GM23338 (cell line): ENCODE data around the gene CCDC70. TPM values are rescaled to one million over a fixed set of nuclear protein-coding genes. Genes with fewer than 3 reads are reported as not detected.

Experiments used
- ATAC-seq: fragments of 200-7000 bp; cut with Tn5 transposase; 3 replicates; pipeline ENCODE4 v1.9.1; 2020
- DNase-seq: peaks from one replicate; pipeline ENCODE4 v3.0.0-alpha.2; 2015; ENCODE audit warnings: low spot score
- H2AFZ ChIP-seq: fragments of 200-600 bp; sonication (generic); 2 replicates; pipeline ENCODE4 v1.8.0; 2016; ENCODE audit warnings: antibody characterized with exemption, mild to moderate bottlenecking, moderate library complexity
- H3F3A ChIP-seq: fragments of 200-600 bp; sonication (generic); replicated peaks from 2 replicates; pipeline ENCODE4 v1.8.0; 2017; ENCODE audit warnings: antibody characterized with exemption, mixed run types, low read depth
- H3K27ac ChIP-seq: fragments of 200-600 bp; sonication (generic); 2 replicates; pipeline ENCODE4 v1.6.1; 2016; ENCODE audit warnings: low read depth
- H3K27me3 ChIP-seq: fragments of 200-600 bp; sonication (generic); 2 replicates; pipeline ENCODE4 v1.8.0; 2016; ENCODE audit warnings: mild to moderate bottlenecking, mixed run types, moderate library complexity; ENCODE audit not compliant: insufficient read depth
- H3K36me3 ChIP-seq: fragments of 200-600 bp; sonication (generic); 2 replicates; pipeline ENCODE4 v1.8.0; 2016; ENCODE audit warnings: mild to moderate bottlenecking; ENCODE audit not compliant: insufficient read depth
- H3K4me1 ChIP-seq: fragments of 200-600 bp; sonication (generic); 2 replicates; pipeline ENCODE4 v1.8.0; 2016; ENCODE audit warnings: mild to moderate bottlenecking, moderate library complexity; ENCODE audit not compliant: insufficient read depth
- H3K4me2 ChIP-seq: fragments of 200-600 bp; sonication (generic); 2 replicates; pipeline ENCODE4 v1.7.1; 2017; ENCODE audit warnings: mixed run types
- H3K4me3 ChIP-seq: fragments of 200-600 bp; sonication (generic); 2 replicates; pipeline ENCODE4 v1.6.1; 2016; ENCODE audit warnings: mixed run types
- H3K79me2 ChIP-seq: fragments of 200-600 bp; sonication (generic); replicated peaks from 2 replicates; pipeline ENCODE4 v1.8.0; 2017; ENCODE audit warnings: mild to moderate bottlenecking; ENCODE audit not compliant: insufficient read depth
- H3K9me2 ChIP-seq: fragments of 200-600 bp; sonication (generic); 2 replicates; pipeline ENCODE4 v1.8.0; 2017; ENCODE audit not compliant: insufficient read depth
- H4K20me1 ChIP-seq: fragments of 200-600 bp; sonication (generic); replicated peaks from 2 replicates; pipeline ENCODE4 v1.8.0; 2017; ENCODE audit warnings: mild to moderate bottlenecking; ENCODE audit not compliant: insufficient read depth
- H3K27ac Mint-ChIP-seq: 2 replicates; pipeline ENCODE4 v1.8.0; 2020; ENCODE audit warnings: inconsistent platforms, mild to moderate bottlenecking, moderate library complexity, mixed read lengths
- H3K27me3 Mint-ChIP-seq: 3 replicates; pipeline ENCODE4 v1.8.0; 2022; ENCODE audit warnings: low read depth, mild to moderate bottlenecking, moderate library complexity, mixed read lengths, inconsistent platforms; ENCODE audit not compliant: insufficient read depth, poor library complexity
- H3K36me3 Mint-ChIP-seq: 3 replicates; pipeline ENCODE4 v1.8.0; 2021; ENCODE audit warnings: low read depth, mild to moderate bottlenecking, inconsistent platforms, moderate library complexity, mixed read lengths
- H3K4me1 Mint-ChIP-seq: 3 replicates; pipeline ENCODE4 v1.8.0; 2020; ENCODE audit warnings: mild to moderate bottlenecking, inconsistent platforms, mixed read lengths
- H3K4me3 Mint-ChIP-seq: 3 replicates; pipeline ENCODE4 v1.8.0; 2021; ENCODE audit warnings: moderate library complexity, mild to moderate bottlenecking, inconsistent platforms, mixed read lengths
- H3K9me3 Mint-ChIP-seq: 3 replicates; pipeline ENCODE4 v1.8.0; 2020; ENCODE audit warnings: moderate library complexity, mild to moderate bottlenecking, inconsistent platforms, mixed read lengths
- CREB1 ChIP-seq: fragments of 250-450 bp; sonication (Bioruptor Pico); IDR thresholded peaks from 2 replicates; pipeline ENCODE4 v1.5.0; 2020; ENCODE audit warnings: low read depth, mild to moderate bottlenecking, moderate library complexity
- CTCF ChIP-seq, 2 experiments: fragments of 200-600 bp in 1 of 2; sonication (generic) in 1 of 2; conservative IDR thresholded peaks; 2 replicates each; pipeline versions ENCODE4 v1.5.1 to v1.6.1; 2016 to 2017; ENCODE audit warnings: antibody characterized with exemption in 2 of 2, low read depth in 2 of 2, mild to moderate bottlenecking in 2 of 2, moderate library complexity in 1 of 2
- ETS1 ChIP-seq: IDR thresholded peaks from 2 replicates; pipeline ENCODE4 v1.6.1; 2016; ENCODE audit warnings: antibody characterized with exemption
- EZH2 ChIP-seq: fragments of 200-600 bp; sonication (generic); IDR thresholded peaks from one replicate; pipeline ENCODE4 v1.8.0; 2017; ENCODE audit warnings: antibody characterized with exemption, mild to moderate bottlenecking, low read depth; ENCODE audit not compliant: unreplicated experiment
- EZH2phosphoT487 ChIP-seq: fragments of 200-600 bp; sonication (generic); IDR thresholded peaks from one replicate; pipeline ENCODE4 v1.8.1; 2018; ENCODE audit warnings: antibody characterized with exemption; ENCODE audit not compliant: unreplicated experiment
- JUNB ChIP-seq: IDR thresholded peaks from one replicate; pipeline ENCODE4 v1.6.1; 2016; ENCODE audit warnings: antibody characterized with exemption; ENCODE audit not compliant: unreplicated experiment
- POLR2AphosphoS5 ChIP-seq: IDR thresholded peaks from 2 replicates; pipeline ENCODE4 v1.6.1; 2016; ENCODE audit warnings: antibody characterized with exemption, low read depth
- REST ChIP-seq: IDR thresholded peaks from one replicate; pipeline ENCODE4 v1.6.1; 2018; ENCODE audit warnings: antibody characterized with exemption; ENCODE audit not compliant: unreplicated experiment
- STAT1 ChIP-seq: IDR thresholded peaks from one replicate; pipeline ENCODE4 v1.6.1; 2016; ENCODE audit warnings: antibody characterized with exemption; ENCODE audit not compliant: unreplicated experiment
- polyA plus RNA-seq: library from polyadenylated mRNA; unstranded; fragments of >200 nt; fragmentation: Nextera tagmentation; extraction: Ambion mirVana; gene quantifications from 2 replicates; pipeline ENCODE4 v1.2.1, GENCODE V29; 2016
- total RNA-seq: library from RNA; depleted of rRNA; stranded (reverse); fragments of >200 nt; shearing (Covaris generic); gene quantifications from 2 replicates; pipeline ENCODE4 v1.2.3, GENCODE V29; 2014

Gene CCDC70
- total and polyA plus RNA-seq, 2 experiments from 2014 or later = not detected

- Histone ChIP-seq H2AFZ (no peak overlapping the region), H3K36me3 (no peaks in the 10 kb centered on the region), H3K79me2 (no peaks in the 10 kb centered on the region), H3K4me2 (no peak overlapping the region), H3K27ac (no peak overlapping the region), H3K4me1 (0 out of 2 replicates have a peak, but pooled peaks cover 3% of the 10 kb centered on the region), H3K9me2 (no peaks in the 10 kb centered on the region), H4K20me1 (no peaks in the 10 kb centered on the region), H3K4me3 (no peak overlapping the region), H3K27me3 (no peaks in the 10 kb centered on the region), H3F3A (no peaks in the 10 kb centered on the region)
- peak; percentile 98 for ATAC-seq
- peak; percentile 81 for DNase-seq
- Mint-ChIP-seq H3K27me3 (peaks cover 5% of the 10 kb centered on the region), H3K36me3 (no peaks in the 10 kb centered on the region), H3K9me3 (no peaks in the 10 kb centered on the region), H3K27ac (no peak overlapping the region), H3K4me3 (no peak overlapping the region), H3K4me1 (peaks cover 15% of the 10 kb centered on the region)
- TF ChIP-seq EZH2 (no peak), JUNB (no peak), POLR2AphosphoS5 (no peak), CTCF (conservative IDR thresholded peaks at IDR 0.05; ENCODE audit: low read depth in 2 of 2) (peak; percentile 87 to 91)
Measured at GRCh38 chr13:51895906-51896888, 34.4 kb downstream of the CCDC70 start.

GRCh38 chr13:51900471-51900870, 38.7 kb downstream of the CCDC70 start:
- Mint-ChIP-seq H3K27ac (no peak overlapping the region), H3K27me3 (peaks cover 4% of the 10 kb centered on the region), H3K4me3 (no peak overlapping the region), H3K4me1 (peaks cover 3% of the 10 kb centered on the region; the same call in 2 of the 3 replicates), H3K36me3 (no peaks in the 10 kb centered on the region), H3K9me3 (no peaks in the 10 kb centered on the region)
- DNase-seq (no peak), ATAC-seq (no peak)
- no peak overlapping the region for H3K4me2 ChIP-seq
- no peaks in the 10 kb centered on the region for H4K20me1 ChIP-seq
- no peak overlapping the region for H2AFZ ChIP-seq
- H3K27me3 ChIP-seq = no peaks in the 10 kb centered on the region
- H3K79me2 ChIP-seq = no peaks in the 10 kb centered on the region
- H3K27ac ChIP-seq = no peak overlapping the region
- H3K9me2 ChIP-seq = no peaks in the 10 kb centered on the region; the same call in 1 of the 2 replicates
- H3K36me3 ChIP-seq = no peaks in the 10 kb centered on the region
- no peak overlapping the region for H3K4me3 ChIP-seq
- H3K4me1 ChIP-seq = peaks cover 3% of the 10 kb centered on the region; the same call in 1 of the 2 replicates
- H3F3A ChIP-seq = no peaks in the 10 kb centered on the region
- TF ChIP-seq EZH2phosphoT487 (no peak), STAT1 (no peak), REST (no peak), CREB1 (CRISPR knock-in tag) (no peak), ETS1 (no peak)
